Measurements from ENCODE around the gene TMEM132D. TPM values are rescaled to one million over a fixed set of nuclear protein-coding genes. Genes with fewer than 3 reads are reported as not detected.

Gene TMEM132D
- polyA plus RNA-seq, 3 donors from 2014 or later = 0.06 TPM; not detected in 2

DNA sequence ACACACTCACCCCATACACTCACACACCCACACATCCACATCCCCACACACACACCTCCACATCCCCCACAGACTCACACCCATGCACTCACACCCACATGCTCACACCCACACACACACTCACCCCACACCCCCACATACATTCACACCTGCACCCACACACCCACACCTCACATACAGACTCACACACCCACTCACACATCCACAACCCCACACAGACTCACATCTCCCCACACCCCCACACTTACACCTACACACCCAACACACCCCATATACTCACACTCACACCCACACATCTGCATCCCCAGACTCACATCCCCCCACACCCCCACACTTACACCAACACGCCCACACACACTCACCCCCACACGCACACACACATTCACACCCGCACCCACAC is 878.8 kb downstream of the TMEM132D start:
- Mint-ChIP-seq H3K4me1 (no peaks in the 10 kb centered on the region), H3K36me3 (no peaks in the 10 kb centered on the region), H3K27me3 (ENCODE audit: low read depth in 3 of 3) (peaks cover 4 to 9% (median 7%) of the 10 kb centered on the region in 3 donors), H3K4me3 (no peak overlapping the region), H3K9me3 (peaks cover 0 to 4% (median 1%) of the 10 kb centered on the region in 6 donors), H3K27ac (no peak overlapping the region)
- DNase-seq = no peak

All from immature natural killer cell (primary cell).